Neural cell (in vitro differentiated cells): ENCODE results near the gene CYP46A1. TPM values are rescaled to one million over a fixed set of nuclear protein-coding genes. Genes with fewer than 3 reads are reported as not detected.

Experiments used
- H2AFZ ChIP-seq: fragments of 200-600, 300-800 bp; sonication (generic), shearing (Covaris generic); 2 replicates; pipeline ENCODE4 v1.6.0; 2014; ENCODE audit warnings: low read depth, mild to moderate bottlenecking, antibody characterized with exemption, low read length, moderate library complexity
- H3F3A ChIP-seq: fragments of 200-600 bp; shearing (Covaris generic); 2 replicates; pipeline ENCODE4 v1.6.1; 2016; ENCODE audit warnings: mild to moderate bottlenecking, moderate library complexity, mixed read lengths, antibody characterized with exemption, low read length; ENCODE audit not compliant: insufficient read depth, poor library complexity, severe bottlenecking
- H3K27ac ChIP-seq: fragments of 200-600, 300-800 bp; sonication (generic), shearing (Covaris generic); 2 replicates; pipeline ENCODE4 v1.5.1; 2014; ENCODE audit warnings: mild to moderate bottlenecking, low read length, moderate library complexity
- H3K27me3 ChIP-seq: fragments of 300-800, 200-600 bp; sonication (generic), shearing (Covaris generic); 2 replicates; pipeline ENCODE4 v1.6.0; 2014; ENCODE audit warnings: mild to moderate bottlenecking, low read depth, low read length, moderate library complexity; ENCODE audit not compliant: insufficient read depth
- H3K36me3 ChIP-seq: fragments of 300-800, 200-600 bp; sonication (generic), shearing (Covaris generic); 2 replicates; pipeline ENCODE4 v1.5.1; 2014; ENCODE audit warnings: mild to moderate bottlenecking, antibody characterized with exemption, low read length, moderate library complexity; ENCODE audit not compliant: insufficient read depth
- H3K4me2 ChIP-seq: fragments of 300-800, 200-600 bp; sonication (generic), shearing (Covaris generic); 2 replicates; pipeline ENCODE4 v1.6.0; 2014; ENCODE audit warnings: mild to moderate bottlenecking, low read length
- H3K4me3 ChIP-seq: fragments of 300-800, 200-600 bp; sonication (generic), shearing (Covaris generic); 2 replicates; pipeline ENCODE4 v1.5.1; 2014; ENCODE audit warnings: mild to moderate bottlenecking, low read length, moderate library complexity
- H3K79me2 ChIP-seq: fragments of 200-600 bp; shearing (Covaris generic); replicated peaks from 2 replicates; pipeline ENCODE4 v1.6.0; 2014; ENCODE audit warnings: mild to moderate bottlenecking, low read length, moderate library complexity; ENCODE audit not compliant: insufficient read depth
- H3K9ac ChIP-seq: fragments of 300-800, 200-600 bp; sonication (generic), shearing (Covaris generic); 2 replicates; pipeline ENCODE4 v1.6.1; 2016; ENCODE audit warnings: mild to moderate bottlenecking, low read length, mixed read lengths
- H3K9me2 ChIP-seq: fragments of 200-600 bp; shearing (Covaris generic); 2 replicates; pipeline ENCODE4 v1.6.1; 2016; ENCODE audit warnings: mild to moderate bottlenecking, low read length, mixed read lengths; ENCODE audit not compliant: insufficient read depth
- H3K9me3 ChIP-seq: fragments of 200-600, 300-800 bp; sonication (generic), shearing (Covaris generic); 2 replicates; pipeline ENCODE4 v1.6.1; 2016; ENCODE audit warnings: mild to moderate bottlenecking, mixed run types, low read length, moderate library complexity, mixed read lengths
- H4K20me1 ChIP-seq: fragments of 200-600 bp; shearing (Covaris generic); 2 replicates; pipeline ENCODE4 v1.6.1; 2016; ENCODE audit warnings: mild to moderate bottlenecking, mixed run types; ENCODE audit not compliant: insufficient read depth
- EP300 ChIP-seq: fragments of 450-650 bp; conservative IDR thresholded peaks from 2 replicates; pipeline ENCODE4 v1.6.1; 2014; ENCODE audit warnings: antibody characterized with exemption, mild to moderate bottlenecking, moderate library complexity; ENCODE audit not compliant: poor library complexity, severe bottlenecking
- EZH2 ChIP-seq: fragments of 200-600, 300-800 bp; shearing (Covaris generic), sonication (generic); IDR thresholded peaks from 2 replicates; pipeline ENCODE4 v1.6.1; 2014; ENCODE audit warnings: antibody characterized with exemption, low read length, borderline replicate concordance, mild to moderate bottlenecking; ENCODE audit not compliant: insufficient read depth, poor library complexity, severe bottlenecking
- MXI1 ChIP-seq: fragments of 450-650 bp; conservative IDR thresholded peaks from 2 replicates; pipeline ENCODE4 v1.6.1; 2014; ENCODE audit warnings: antibody characterized with exemption, mild to moderate bottlenecking; ENCODE audit not compliant: poor library complexity, severe bottlenecking
- POLR2AphosphoS5 ChIP-seq: IDR thresholded peaks from 2 replicates; pipeline ENCODE4 v1.6.1; 2012
- RAD21 ChIP-seq: fragments of 450-650 bp; conservative IDR thresholded peaks from 2 replicates; pipeline ENCODE4 v1.6.1; 2014; ENCODE audit warnings: antibody characterized with exemption, mild to moderate bottlenecking, moderate library complexity
- SMC3 ChIP-seq: fragments of 450-650 bp; conservative IDR thresholded peaks from 2 replicates; pipeline ENCODE4 v1.6.1; 2014; ENCODE audit warnings: antibody characterized with exemption, mild to moderate bottlenecking, moderate library complexity; ENCODE audit not compliant: poor library complexity
- TAF1 ChIP-seq: IDR thresholded peaks from 2 replicates; pipeline ENCODE4 v1.6.1; 2012; ENCODE audit warnings: low read depth
- polyA plus RNA-seq: library from polyadenylated mRNA; depleted of rRNA; stranded (reverse); fragments of >200 nt; gene quantifications from 2 replicates; pipeline ENCODE4 v1.2.3, GENCODE V29; 2014
- TF ChIP-seq, protein P1 (sequence below): fragments of 450-650 bp; IDR thresholded peaks from 2 replicates; pipeline ENCODE4 v1.5.1; 2014; ENCODE audit warnings: antibody characterized with exemption, mild to moderate bottlenecking, moderate library complexity; ENCODE audit not compliant: poor library complexity, severe bottlenecking
- TF ChIP-seq, protein P2 (sequence below): IDR thresholded peaks from 2 replicates; pipeline ENCODE4 v1.6.1; 2012; ENCODE audit warnings: borderline replicate concordance

CYP46A1 gene
- polyA plus RNA-seq, 1 donor from 2014 or later, result 5.4 TPM

DNA sequence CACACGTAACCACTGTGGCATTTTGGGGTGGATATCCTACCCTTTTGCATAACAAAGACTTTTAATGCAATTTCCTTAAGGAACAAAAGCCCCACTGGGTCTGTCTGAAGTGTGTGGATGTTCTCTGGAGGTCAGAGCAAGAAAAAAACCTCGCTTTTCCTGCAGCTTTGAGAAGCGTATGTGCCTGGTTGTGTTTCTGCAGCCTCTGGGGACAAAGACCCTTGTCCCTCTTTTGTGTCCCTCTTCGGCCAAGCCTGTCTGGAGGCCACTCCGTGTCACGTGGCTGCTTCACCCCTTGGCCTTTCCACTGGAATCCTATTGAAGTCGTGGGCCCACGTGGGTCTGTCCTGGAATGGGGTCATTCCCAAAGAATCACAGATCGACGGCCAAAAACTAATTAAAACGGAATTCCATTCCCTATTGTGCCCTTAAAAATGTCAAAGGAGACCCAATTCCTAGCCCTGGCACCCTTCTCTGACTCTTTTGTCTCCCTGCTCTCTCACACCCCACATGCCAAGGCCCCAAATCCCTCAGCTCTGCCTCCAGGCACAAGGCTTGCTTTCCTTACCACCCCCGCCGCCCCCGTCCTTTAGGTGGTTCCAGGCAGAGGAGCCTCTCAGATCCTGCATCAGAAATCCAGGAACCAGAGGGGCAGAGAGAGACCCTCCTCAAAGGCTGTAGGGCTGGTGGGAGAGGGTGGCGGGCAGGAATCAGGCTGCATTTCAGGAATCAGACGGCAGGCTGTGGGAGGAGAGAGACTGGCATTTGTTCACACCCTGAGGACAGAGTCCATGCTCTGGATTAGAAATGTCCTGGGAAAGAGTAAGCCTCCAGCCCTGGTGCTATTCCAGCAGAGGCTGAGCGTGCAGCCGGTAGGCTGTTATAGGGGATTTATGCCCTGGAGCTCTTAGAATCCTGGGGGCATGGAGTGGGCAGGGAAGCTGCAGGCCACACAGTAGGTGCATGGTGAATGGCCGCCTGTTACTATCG lies 12.6 kb upstream of the CYP46A1 start:
- Histone ChIP-seq H3F3A (no peaks in the 10 kb centered on the region), H3K9ac (no peak overlapping the region), H3K79me2 (no peaks in the 10 kb centered on the region), H2AFZ (no peak overlapping the region), H4K20me1 (no peaks in the 10 kb centered on the region), H3K4me3 (no peak overlapping the region), H3K9me3 (no peaks in the 10 kb centered on the region), H3K9me2 (no peaks in the 10 kb centered on the region), H3K27ac (no peak overlapping the region), H3K36me3 (no peaks in the 10 kb centered on the region), H3K27me3 (no peaks in the 10 kb centered on the region), H3K4me2 (no peak overlapping the region)
- no peak for TF ChIP-seq EZH2
- TF ChIP-seq EP300, result no peak
- TF ChIP-seq, protein P1, sequence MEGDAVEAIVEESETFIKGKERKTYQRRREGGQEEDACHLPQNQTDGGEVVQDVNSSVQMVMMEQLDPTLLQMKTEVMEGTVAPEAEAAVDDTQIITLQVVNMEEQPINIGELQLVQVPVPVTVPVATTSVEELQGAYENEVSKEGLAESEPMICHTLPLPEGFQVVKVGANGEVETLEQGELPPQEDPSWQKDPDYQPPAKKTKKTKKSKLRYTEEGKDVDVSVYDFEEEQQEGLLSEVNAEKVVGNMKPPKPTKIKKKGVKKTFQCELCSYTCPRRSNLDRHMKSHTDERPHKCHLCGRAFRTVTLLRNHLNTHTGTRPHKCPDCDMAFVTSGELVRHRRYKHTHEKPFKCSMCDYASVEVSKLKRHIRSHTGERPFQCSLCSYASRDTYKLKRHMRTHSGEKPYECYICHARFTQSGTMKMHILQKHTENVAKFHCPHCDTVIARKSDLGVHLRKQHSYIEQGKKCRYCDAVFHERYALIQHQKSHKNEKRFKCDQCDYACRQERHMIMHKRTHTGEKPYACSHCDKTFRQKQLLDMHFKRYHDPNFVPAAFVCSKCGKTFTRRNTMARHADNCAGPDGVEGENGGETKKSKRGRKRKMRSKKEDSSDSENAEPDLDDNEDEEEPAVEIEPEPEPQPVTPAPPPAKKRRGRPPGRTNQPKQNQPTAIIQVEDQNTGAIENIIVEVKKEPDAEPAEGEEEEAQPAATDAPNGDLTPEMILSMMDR, result no peak
- TF ChIP-seq MXI1, result no peak
- no peak for TF ChIP-seq RAD21
- no peak for TF ChIP-seq SMC3
- TF ChIP-seq, protein P2, sequence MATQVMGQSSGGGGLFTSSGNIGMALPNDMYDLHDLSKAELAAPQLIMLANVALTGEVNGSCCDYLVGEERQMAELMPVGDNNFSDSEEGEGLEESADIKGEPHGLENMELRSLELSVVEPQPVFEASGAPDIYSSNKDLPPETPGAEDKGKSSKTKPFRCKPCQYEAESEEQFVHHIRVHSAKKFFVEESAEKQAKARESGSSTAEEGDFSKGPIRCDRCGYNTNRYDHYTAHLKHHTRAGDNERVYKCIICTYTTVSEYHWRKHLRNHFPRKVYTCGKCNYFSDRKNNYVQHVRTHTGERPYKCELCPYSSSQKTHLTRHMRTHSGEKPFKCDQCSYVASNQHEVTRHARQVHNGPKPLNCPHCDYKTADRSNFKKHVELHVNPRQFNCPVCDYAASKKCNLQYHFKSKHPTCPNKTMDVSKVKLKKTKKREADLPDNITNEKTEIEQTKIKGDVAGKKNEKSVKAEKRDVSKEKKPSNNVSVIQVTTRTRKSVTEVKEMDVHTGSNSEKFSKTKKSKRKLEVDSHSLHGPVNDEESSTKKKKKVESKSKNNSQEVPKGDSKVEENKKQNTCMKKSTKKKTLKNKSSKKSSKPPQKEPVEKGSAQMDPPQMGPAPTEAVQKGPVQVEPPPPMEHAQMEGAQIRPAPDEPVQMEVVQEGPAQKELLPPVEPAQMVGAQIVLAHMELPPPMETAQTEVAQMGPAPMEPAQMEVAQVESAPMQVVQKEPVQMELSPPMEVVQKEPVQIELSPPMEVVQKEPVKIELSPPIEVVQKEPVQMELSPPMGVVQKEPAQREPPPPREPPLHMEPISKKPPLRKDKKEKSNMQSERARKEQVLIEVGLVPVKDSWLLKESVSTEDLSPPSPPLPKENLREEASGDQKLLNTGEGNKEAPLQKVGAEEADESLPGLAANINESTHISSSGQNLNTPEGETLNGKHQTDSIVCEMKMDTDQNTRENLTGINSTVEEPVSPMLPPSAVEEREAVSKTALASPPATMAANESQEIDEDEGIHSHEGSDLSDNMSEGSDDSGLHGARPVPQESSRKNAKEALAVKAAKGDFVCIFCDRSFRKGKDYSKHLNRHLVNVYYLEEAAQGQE, result no peak
- no peak for TF ChIP-seq TAF1

DNA sequence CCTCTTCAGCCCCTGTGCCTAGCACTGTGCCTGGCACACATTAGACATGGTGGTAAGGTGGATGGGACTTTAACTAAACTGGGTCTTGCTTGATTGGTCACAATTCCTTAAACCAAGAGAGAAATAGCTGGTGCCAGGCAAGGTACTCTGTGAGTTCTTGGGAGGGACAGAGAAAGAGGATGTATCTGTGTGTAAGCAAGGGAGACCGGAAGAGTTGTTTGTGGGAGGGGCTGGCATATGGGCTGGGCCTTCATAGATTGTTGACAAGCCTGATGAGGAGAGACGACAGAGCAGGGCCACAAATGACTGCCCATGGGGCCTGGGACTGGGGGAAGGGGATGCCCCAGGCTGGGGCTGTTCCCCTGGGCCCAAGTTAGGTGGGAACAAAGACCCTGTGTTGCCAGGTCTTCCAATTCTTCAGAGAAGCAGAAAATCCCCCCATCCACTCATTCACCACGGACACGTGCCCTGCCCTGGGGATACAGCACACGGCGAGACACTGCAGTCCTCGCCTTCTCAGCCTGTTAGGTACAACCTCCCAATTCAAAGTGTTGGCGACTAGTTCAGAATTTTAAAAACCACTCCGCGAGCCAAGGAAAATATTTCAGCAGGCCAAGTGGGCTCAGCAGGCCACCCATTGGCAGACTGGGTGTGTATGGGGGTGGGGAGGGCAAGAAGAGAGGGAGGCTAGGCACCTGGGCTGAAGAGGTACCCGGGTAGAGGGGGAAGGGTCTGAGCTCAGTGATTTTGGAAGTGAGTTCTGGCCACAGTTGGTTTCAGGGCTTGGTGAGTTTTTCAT lies 11.4 kb upstream of the CYP46A1 start:
- H3K27ac ChIP-seq, result no peak overlapping the region
- no peaks in the 10 kb centered on the region for H3F3A ChIP-seq
- TF ChIP-seq EP300, result no peak
- no peak for TF ChIP-seq MXI1
- TF ChIP-seq POLR2AphosphoS5, result no peak
- TF ChIP-seq SMC3, result no peak
- TF ChIP-seq, protein P1, result no peak
- H3K27me3 ChIP-seq, result no peaks in the 10 kb centered on the region
- H3K9me3 ChIP-seq, result no peaks in the 10 kb centered on the region
- no peaks in the 10 kb centered on the region for H3K36me3 ChIP-seq
- no peak overlapping the region for H2AFZ ChIP-seq
- no peaks in the 10 kb centered on the region for H3K9me2 ChIP-seq
- H4K20me1 ChIP-seq, result no peaks in the 10 kb centered on the region
- H3K9ac ChIP-seq, result no peak overlapping the region
- no peaks in the 10 kb centered on the region for H3K79me2 ChIP-seq
- no peak overlapping the region for H3K4me3 ChIP-seq
- no peak overlapping the region for H3K4me2 ChIP-seq
